Endothelial cell of umbilical vein (primary cell): ENCODE measurements around the gene ITGA6. TPM values are rescaled to one million over a fixed set of nuclear protein-coding genes. Genes with fewer than 3 reads are reported as not detected.

Experiments
- BruUV-seq: library from RNA; stranded (reverse); fragments of 400-500 nt; replicated peaks from 2 replicates; lab custom pipeline; 2021; lab: Mats Ljungman, UMichigan
- CTCF ChIA-PET: fragments of 300-600, 350-600 bp; sonication (Branson Sonifier 250); formaldehyde crosslinking; loops from one replicate; lab custom pipeline; 2021; ENCODE audit warnings: antibody characterized with exemption, inconsistent platforms; lab: Charles Lee
- POLR2A ChIA-PET: fragments of 300-600, 350-600 bp; sonication (Branson Sonifier 250); formaldehyde crosslinking; loops from one replicate; lab custom pipeline; 2021; ENCODE audit warnings: antibody characterized with exemption, inconsistent platforms; lab: Charles Lee
- DNase-seq: peaks from one replicate; pipeline ENCODE4 v3.0.0-alpha.2; 2011; ENCODE audit warnings: low read depth, low spot score
- FAIRE-seq: peaks from 2 replicates; lab custom pipeline; 2011; peaks lifted over from hg19 to GRCh38; lab: Jason Lieb, UNC
- H2AFZ ChIP-seq: 2 replicates; pipeline ENCODE4 v1.6.0; 2012; ENCODE audit warnings: low read depth, low read length, control low read depth, inconsistent platforms
- H3K27ac ChIP-seq: 2 replicates; pipeline ENCODE4 v1.5.1; 2011; ENCODE audit warnings: low read depth, mild to moderate bottlenecking, control low read depth, low read length, moderate library complexity; ENCODE audit not compliant: insufficient read depth
- H3K27me3 ChIP-seq, 2 experiments: 2 replicates each; pipeline versions ENCODE4 v1.6.0 to v1.6.1; 2011; ENCODE audit warnings: low read length in 2 of 2, mixed read lengths in 1 of 2; ENCODE audit not compliant: control insufficient read depth in 2 of 2, insufficient read depth in 2 of 2
- H3K36me3 ChIP-seq, 2 experiments: 2 replicates in 1 of 2; 3 replicates in 1 of 2; pipeline ENCODE4 v1.5.1; 2011; ENCODE audit warnings: low read length in 2 of 2, mild to moderate bottlenecking in 1 of 2, moderate library complexity in 1 of 2; ENCODE audit not compliant: control insufficient read depth in 2 of 2, insufficient read depth in 2 of 2; ENCODE audit errors: extremely low read depth in 1 of 2
- H3K4me1 ChIP-seq: 3 replicates; pipeline ENCODE4 v1.5.1; 2011; ENCODE audit warnings: mild to moderate bottlenecking, low read length; ENCODE audit not compliant: control insufficient read depth, insufficient read depth; ENCODE audit errors: extremely low read depth
- H3K4me2 ChIP-seq: 2 replicates; pipeline ENCODE4 v1.6.1; 2011; ENCODE audit warnings: low read length, control low read depth, mixed read lengths; ENCODE audit not compliant: insufficient read depth
- H3K4me3 ChIP-seq, 3 experiments: fragments of 200-600 bp in 1 of 3; sonication (generic), shearing (Covaris generic) in 1 of 3; replicated peaks in 1 of 3; 2 replicates each; pipeline ENCODE4 v1.5.1; 2011 to 2016; ENCODE audit warnings: control low read depth in 3 of 3, low read length in 3 of 3, mild to moderate bottlenecking in 2 of 3, inconsistent platforms in 1 of 3, low read depth in 1 of 3, moderate library complexity in 1 of 3; ENCODE audit not compliant: insufficient read depth in 1 of 3
- H3K79me2 ChIP-seq: 2 replicates; pipeline ENCODE4 v1.6.0; 2012; ENCODE audit warnings: low read length, inconsistent platforms; ENCODE audit not compliant: control insufficient read depth, insufficient read depth
- H3K9ac ChIP-seq: replicated peaks from 2 replicates; pipeline ENCODE3; 2011; ENCODE audit warnings: low read length, control low read depth; ENCODE audit not compliant: insufficient read depth; ENCODE audit errors: extremely low read depth
- H3K9me1 ChIP-seq: replicated peaks from 3 replicates; pipeline ENCODE4 v1.6.0; 2011; ENCODE audit warnings: mild to moderate bottlenecking, low read length; ENCODE audit not compliant: control insufficient read depth, insufficient read depth; ENCODE audit errors: extremely low read depth
- H3K9me3 ChIP-seq: replicated peaks from 2 replicates; pipeline ENCODE4 v1.5.1; 2012; ENCODE audit warnings: low read length, inconsistent platforms; ENCODE audit not compliant: control insufficient read depth, insufficient read depth
- H4K20me1 ChIP-seq: replicated peaks from 2 replicates; pipeline ENCODE3; 2011; ENCODE audit warnings: mild to moderate bottlenecking, low read length; ENCODE audit not compliant: control insufficient read depth, insufficient read depth; ENCODE audit errors: extremely low read depth
- CTCF ChIP-seq, 2 donors: IDR thresholded peaks; 1 replicate in 1 of 2; 2 replicates in 1 of 2; pipeline ENCODE4 v1.5.1; 2011; ENCODE audit warnings: low read length in 2 of 2, mild to moderate bottlenecking in 2 of 2, moderate library complexity in 2 of 2, control low read depth in 1 of 2, inconsistent platforms in 1 of 2, low read depth in 1 of 2; ENCODE audit not compliant: insufficient read depth in 1 of 2; ENCODE audit errors: extremely low read depth in 1 of 2
- EZH2 ChIP-seq: IDR thresholded peaks from 2 replicates; pipeline ENCODE4 v1.6.1; 2012; ENCODE audit warnings: borderline replicate concordance, low read depth, mild to moderate bottlenecking, moderate library complexity, low read length, inconsistent platforms; ENCODE audit not compliant: severe bottlenecking
- FOS ChIP-seq: IDR thresholded peaks from 2 replicates; pipeline ENCODE4 v1.6.1; 2011; ENCODE audit warnings: mild to moderate bottlenecking, low read length, moderate library complexity, borderline replicate concordance; ENCODE audit not compliant: insufficient read depth
- GATA2 ChIP-seq: IDR thresholded peaks from 2 replicates; pipeline ENCODE4 v1.7.0; 2011; ENCODE audit warnings: low read depth, mild to moderate bottlenecking, moderate library complexity, mixed read lengths, low read length; ENCODE audit not compliant: insufficient read length, insufficient read depth
- JUN ChIP-seq: IDR thresholded peaks from 2 replicates; pipeline ENCODE4 v1.6.1; 2011; ENCODE audit warnings: borderline replicate concordance, low read depth; ENCODE audit not compliant: insufficient read length, insufficient read depth
- MYC ChIP-seq: IDR thresholded peaks from one replicate; pipeline ENCODE4 v1.6.1; 2011; ENCODE audit warnings: mild to moderate bottlenecking, low read depth, low read length
- POLR2A ChIP-seq: IDR thresholded peaks from 2 replicates; pipeline ENCODE4 v1.6.1; 2012; ENCODE audit warnings: low read depth, mild to moderate bottlenecking, control low read depth, low read length
- POLR2AphosphoS5 ChIP-seq: IDR thresholded peaks from 2 replicates; pipeline ENCODE4 v1.6.1; 2012; ENCODE audit warnings: low read depth, mild to moderate bottlenecking, control low read depth, low read length, moderate library complexity; ENCODE audit not compliant: insufficient read depth
- dilution Hi-C: fragments of 300-500 bp; cut with MboI; formaldehyde crosslinking; loops from one replicate; pipeline ENCODE4 v1.15.0; 2019; ENCODE audit warnings: low sequenced_read_pairs; ENCODE audit not compliant: extremely low pct_ligation_motif_present
- intact Hi-C: fragments of 100-400 bp; cut with micrococcal nuclease; formaldehyde crosslinking; loops from one replicate; pipeline ENCODE4 v1.10.0; 2022
- polyA plus RNA-seq, 4 experiments: library from polyadenylated mRNA; depleted of rRNA in 3 of 4; stranded (reverse) in 3 of 4; unstranded in 1 of 4; fragments of >200 nt; gene quantifications; 2 replicates each; pipeline versions ENCODE4 v1.2.1 to v1.2.3, GENCODE V29; 2011 to 2012; ENCODE audit warnings: missing spikeins in 1 of 4
- total RNA-seq: library from RNA; stranded (reverse); gene quantifications from 2 replicates; pipeline ENCODE4 v1.2.3, GENCODE V29; 2021
- TF ChIP-seq, protein P1 (sequence below): IDR thresholded peaks from 2 replicates; pipeline ENCODE4 v1.6.1; 2011; ENCODE audit not compliant: insufficient read depth, insufficient read length

ITGA6 gene
- total and polyA plus RNA-seq, 2 donors (not counting 3 experiments of a cell fraction or from before 2014, with no cell fraction given) = 24.9 to 208 TPM

DNA sequence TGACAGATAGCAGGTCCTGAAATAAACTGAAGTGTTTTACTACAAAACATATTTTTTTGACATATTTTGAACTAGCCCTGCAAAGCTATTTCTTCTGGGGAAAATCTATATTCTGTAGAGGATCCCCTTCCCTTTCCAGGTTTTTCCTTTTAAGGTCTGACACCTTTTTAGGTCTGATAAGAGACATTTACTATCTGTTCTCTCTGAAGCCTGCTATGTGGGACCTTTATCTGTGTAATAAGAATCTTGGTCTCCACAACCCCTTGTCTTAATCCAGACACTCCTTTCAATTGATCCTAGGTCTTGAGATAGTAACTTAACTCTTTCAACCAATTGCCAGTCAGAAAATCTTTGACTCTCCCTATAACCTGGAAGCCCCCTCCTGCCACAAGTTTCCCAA is 123.0 kb downstream of the ITGA6 start:
- dilution Hi-C loops = no loop called here

More for the DNA sequence above, 123.0 kb downstream of the ITGA6 start:
- DNase-seq (no peak), FAIRE-seq (no peak)
- no peak overlapping the region for H3K27ac ChIP-seq
- H4K20me1 ChIP-seq = no peaks in the 10 kb centered on the region
- H3K9me1 ChIP-seq = no peaks in the 10 kb centered on the region
- H2AFZ ChIP-seq = no peak overlapping the region
- peaks cover 20% of the 10 kb centered on the region for H3K4me1 ChIP-seq
- BruUV-seq = no TSS peak
- ChIA-PET CTCF (no interaction called here), POLR2A (no interaction called here)
- no peaks in the 10 kb centered on the region for H3K27me3 ChIP-seq
- H3K4me3 ChIP-seq = no peak overlapping the region
- no peaks in the 10 kb centered on the region for H3K36me3 ChIP-seq
- TF ChIP-seq POLR2AphosphoS5 (no peak), EZH2 (no peak), MYC (no peak), POLR2A (no peak), GATA2 (no peak), FOS (no peak), JUN (no peak), CTCF (IDR thresholded peaks at IDR 0.05; ENCODE audit: extremely low read depth in 1 of 2, insufficient read depth in 1 of 2, low read depth in 1 of 2, low read length in 2 of 2) (no peak)
- TF ChIP-seq, protein P1, sequence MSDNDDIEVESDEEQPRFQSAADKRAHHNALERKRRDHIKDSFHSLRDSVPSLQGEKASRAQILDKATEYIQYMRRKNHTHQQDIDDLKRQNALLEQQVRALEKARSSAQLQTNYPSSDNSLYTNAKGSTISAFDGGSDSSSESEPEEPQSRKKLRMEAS = no peak
- intact Hi-C loops = no loop called here
- H3K4me2 ChIP-seq = no peak overlapping the region
- H3K9me3 ChIP-seq = no peaks in the 10 kb centered on the region
- no peaks in the 10 kb centered on the region for H3K79me2 ChIP-seq
- no peak overlapping the region for H3K9ac ChIP-seq
